ENCODE data around the gene ZDHHC22.

DNA sequence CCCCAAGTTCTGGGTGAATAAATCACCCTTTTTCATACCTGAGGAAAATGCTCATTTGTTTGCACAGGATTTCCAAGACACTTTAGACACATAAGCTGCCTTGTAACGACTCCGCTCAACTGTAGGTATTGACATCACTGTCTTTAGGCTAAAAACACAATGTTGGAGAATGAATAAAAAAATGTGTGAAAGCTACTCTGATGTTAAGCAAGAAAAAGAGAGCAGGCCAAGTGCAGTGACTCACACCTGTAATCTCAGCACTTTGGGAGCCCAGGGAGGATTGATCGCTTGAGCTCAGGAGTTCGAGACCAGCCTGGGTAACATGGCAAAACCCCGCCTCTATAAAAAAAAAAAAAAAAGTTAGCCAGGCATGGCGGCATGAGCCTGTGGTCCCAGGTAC lies 54.6 kb downstream of the ZDHHC22 start:
- TF ChIP-seq SMC3 (conservative IDR thresholded peaks at IDR 0.05; ENCODE audit: poor library complexity) (no peak), TAF1 (IDR thresholded peaks at IDR 0.05; ENCODE audit: low read depth) (no peak)

Data from neural cell (in vitro differentiated cells).